ENCODE results near the gene DMD. TPM values are rescaled to one million over a fixed set of nuclear protein-coding genes. Genes with fewer than 3 reads are reported as not detected.

Gene DMD
- total and polyA plus RNA-seq, 4 experiments from 2014 or later, result 0.18 to 0.55 (median 0.19) TPM; not detected in 1

- H3K27ac Mint-ChIP-seq, result no peak overlapping the region
- intact Hi-C loops (cut with micrococcal nuclease), result no loop called here
- H3K4me1 Mint-ChIP-seq, result no peaks in the 10 kb centered on the region
- no peak for DNase-seq
- ChIA-PET POLR2A (ENCODE audit: partially characterized antibody) (no interaction called here), CTCF (ENCODE audit: partially characterized antibody) (no interaction called here)
- H3K27me3 Mint-ChIP-seq, result peaks cover 0 to 1% of the 10 kb centered on the region in 2 donors
- Histone ChIP-seq H3K9me3 (ENCODE audit: control insufficient read depth in 1 of 2, low read length in 2 of 2) (no peaks in the 10 kb centered on the region), H3K27ac (ENCODE audit: low read depth, low read length) (no peak overlapping the region), H3K4me1 (ENCODE audit: insufficient read depth, low read length) (no peaks in the 10 kb centered on the region), H3K36me3 (ENCODE audit: insufficient read depth, low read length) (no peaks in the 10 kb centered on the region), H3K27me3 (ENCODE audit: insufficient read depth, low read length) (no peaks in the 10 kb centered on the region), H3K4me3 (ENCODE audit: low read length in 2 of 2) (no peak overlapping the region)
- H3K4me3 Mint-ChIP-seq, result no peak overlapping the region
- no peaks in the 10 kb centered on the region for H3K36me3 Mint-ChIP-seq
- H3K9me3 Mint-ChIP-seq, result peaks cover 0 to 6% (median 0%) of the 10 kb centered on the region in 8 donors
Measured at GRCh38 chrX:31851761-31852160, 1359.6 kb downstream of the DMD start.

GRCh38 chrX:31847773-31848172 lies 1363.6 kb downstream of the DMD start:
- Mint-ChIP-seq H3K27ac (no peak overlapping the region), H3K36me3 (no peaks in the 10 kb centered on the region), H3K4me1 (no peaks in the 10 kb centered on the region), H3K4me3 (no peak overlapping the region), H3K27me3 (peaks cover 0 to 1% of the 10 kb centered on the region in 2 donors), H3K9me3 (peaks cover 0 to 4% (median 1%) of the 10 kb centered on the region in 8 donors)
- Histone ChIP-seq H3K4me1 (ENCODE audit: insufficient read depth, low read length) (no peaks in the 10 kb centered on the region), H3K4me3 (ENCODE audit: low read length in 2 of 2) (no peak overlapping the region), H3K36me3 (ENCODE audit: insufficient read depth, low read length) (no peaks in the 10 kb centered on the region), H3K9me3 (ENCODE audit: control insufficient read depth in 1 of 2, low read length in 2 of 2) (no peaks in the 10 kb centered on the region), H3K27ac (ENCODE audit: low read depth, low read length) (no peak overlapping the region), H3K27me3 (ENCODE audit: insufficient read depth, low read length) (no peaks in the 10 kb centered on the region)
- POLR2A ChIA-PET (ENCODE audit: partially characterized antibody), result no interaction called here
- CTCF ChIA-PET (ENCODE audit: partially characterized antibody), result no interaction called here
- intact Hi-C loops (cut with micrococcal nuclease), result no loop called here
- no peak for DNase-seq

- Histone ChIP-seq H3K27me3 (ENCODE audit: insufficient read depth, low read length) (no peaks in the 10 kb centered on the region), H3K9me3 (ENCODE audit: control insufficient read depth in 1 of 2, low read length in 2 of 2) (no peaks in the 10 kb centered on the region), H3K4me3 (ENCODE audit: low read length in 2 of 2) (no peak overlapping the region), H3K4me1 (ENCODE audit: insufficient read depth, low read length) (no peaks in the 10 kb centered on the region), H3K27ac (ENCODE audit: low read depth, low read length) (no peak overlapping the region), H3K36me3 (ENCODE audit: insufficient read depth, low read length) (no peaks in the 10 kb centered on the region)
- ChIA-PET POLR2A (ENCODE audit: partially characterized antibody) (no interaction called here), CTCF (ENCODE audit: partially characterized antibody) (no interaction called here)
- Mint-ChIP-seq H3K27ac (no peak overlapping the region), H3K27me3 (no peaks in the 10 kb centered on the region), H3K9me3 (peaks cover 0 to 4% (median 0%) of the 10 kb centered on the region in 8 donors), H3K4me3 (no peak overlapping the region), H3K4me1 (no peaks in the 10 kb centered on the region), H3K36me3 (no peaks in the 10 kb centered on the region)
- intact Hi-C loops (cut with micrococcal nuclease), result no loop called here
- no peak for DNase-seq
Measured at GRCh38 chrX:31845003-31845402, 1366.3 kb downstream of the DMD start.

- Mint-ChIP-seq H3K36me3 (no peaks in the 10 kb centered on the region), H3K27me3 (no peaks in the 10 kb centered on the region), H3K4me1 (no peaks in the 10 kb centered on the region), H3K9me3 (no peaks in the 10 kb centered on the region), H3K27ac (no peak overlapping the region), H3K4me3 (no peak overlapping the region)
- no peak overlapping the region for H3K27ac ChIP-seq (ENCODE audit: low read depth, low read length)
- ChIA-PET POLR2A (ENCODE audit: partially characterized antibody) (no interaction called here), CTCF (ENCODE audit: partially characterized antibody) (no interaction called here)
- no peaks in the 10 kb centered on the region for H3K9me3 ChIP-seq (ENCODE audit: control insufficient read depth in 1 of 2, low read length in 2 of 2)
- no peaks in the 10 kb centered on the region for H3K27me3 ChIP-seq (ENCODE audit: insufficient read depth, low read length)
- no peak overlapping the region for H3K4me3 ChIP-seq (ENCODE audit: low read length in 2 of 2)
- H3K36me3 ChIP-seq (ENCODE audit: insufficient read depth, low read length), result no peaks in the 10 kb centered on the region
- no peak for DNase-seq
- intact Hi-C loops (cut with micrococcal nuclease), result no loop called here
- no peaks in the 10 kb centered on the region for H3K4me1 ChIP-seq (ENCODE audit: insufficient read depth, low read length)
Measured at GRCh38 chrX:31838617-31839016, 1372.7 kb downstream of the DMD start.

- H3K9me3 Mint-ChIP-seq, result no peaks in the 10 kb centered on the region
- H3K4me3 Mint-ChIP-seq, result no peak overlapping the region
- CTCF ChIA-PET (ENCODE audit: partially characterized antibody), result no interaction called here
- POLR2A ChIA-PET (ENCODE audit: partially characterized antibody), result no interaction called here
- H3K27ac Mint-ChIP-seq, result no peak overlapping the region
- Histone ChIP-seq H3K4me1 (ENCODE audit: insufficient read depth, low read length) (no peaks in the 10 kb centered on the region), H3K27ac (ENCODE audit: low read depth, low read length) (no peak overlapping the region), H3K27me3 (ENCODE audit: insufficient read depth, low read length) (no peaks in the 10 kb centered on the region), H3K36me3 (ENCODE audit: insufficient read depth, low read length) (no peaks in the 10 kb centered on the region), H3K4me3 (ENCODE audit: low read length in 2 of 2) (no peak overlapping the region), H3K9me3 (ENCODE audit: control insufficient read depth in 1 of 2, low read length in 2 of 2) (no peaks in the 10 kb centered on the region)
- no peak for DNase-seq
- no peaks in the 10 kb centered on the region for H3K36me3 Mint-ChIP-seq
- intact Hi-C loops (cut with micrococcal nuclease), result no loop called here
- H3K4me1 Mint-ChIP-seq, result no peaks in the 10 kb centered on the region
- H3K27me3 Mint-ChIP-seq, result no peaks in the 10 kb centered on the region
Measured at GRCh38 chrX:31837445-31838049, 1373.8 kb downstream of the DMD start.

- Histone ChIP-seq H3K4me3 (ENCODE audit: low read length in 2 of 2) (no peak overlapping the region), H3K9me3 (ENCODE audit: control insufficient read depth in 1 of 2, low read length in 2 of 2) (no peaks in the 10 kb centered on the region), H3K4me1 (ENCODE audit: insufficient read depth, low read length) (no peaks in the 10 kb centered on the region), H3K27ac (ENCODE audit: low read depth, low read length) (no peak overlapping the region), H3K27me3 (ENCODE audit: insufficient read depth, low read length) (no peaks in the 10 kb centered on the region), H3K36me3 (ENCODE audit: insufficient read depth, low read length) (no peaks in the 10 kb centered on the region)
- DNase-seq, result no peak
- Mint-ChIP-seq H3K36me3 (no peaks in the 10 kb centered on the region), H3K4me3 (no peak overlapping the region), H3K27me3 (no peaks in the 10 kb centered on the region), H3K9me3 (no peaks in the 10 kb centered on the region), H3K4me1 (no peaks in the 10 kb centered on the region), H3K27ac (no peak overlapping the region)
- CTCF ChIA-PET (ENCODE audit: partially characterized antibody), result no interaction called here
- intact Hi-C loops (cut with micrococcal nuclease), result no loop called here
- POLR2A ChIA-PET (ENCODE audit: partially characterized antibody), result no interaction called here
Measured at GRCh38 chrX:31836479-31836878, 1374.9 kb downstream of the DMD start.

GRCh38 chrX:31832263-31832662 lies 1379.1 kb downstream of the DMD start:
- no peaks in the 10 kb centered on the region for H3K36me3 Mint-ChIP-seq
- intact Hi-C loops (cut with micrococcal nuclease), result no loop called here
- no peaks in the 10 kb centered on the region for H3K4me1 Mint-ChIP-seq
- CTCF ChIA-PET (ENCODE audit: partially characterized antibody), result no interaction called here
- H3K9me3 Mint-ChIP-seq, result peaks cover 0 to 6% (median 0%) of the 10 kb centered on the region in 8 donors
- no peak overlapping the region for H3K4me3 ChIP-seq (ENCODE audit: low read length in 2 of 2)
- H3K27ac Mint-ChIP-seq, result no peak overlapping the region
- H3K36me3 ChIP-seq (ENCODE audit: insufficient read depth, low read length), result no peaks in the 10 kb centered on the region
- no peak for DNase-seq
- no peaks in the 10 kb centered on the region for H3K27me3 ChIP-seq (ENCODE audit: insufficient read depth, low read length)
- H3K9me3 ChIP-seq (ENCODE audit: control insufficient read depth in 1 of 2, low read length in 2 of 2), result no peaks in the 10 kb centered on the region
- no peaks in the 10 kb centered on the region for H3K27me3 Mint-ChIP-seq
- no peak overlapping the region for H3K4me3 Mint-ChIP-seq
- POLR2A ChIA-PET (ENCODE audit: partially characterized antibody), result no interaction called here
- H3K27ac ChIP-seq (ENCODE audit: low read depth, low read length), result no peak overlapping the region
- no peaks in the 10 kb centered on the region for H3K4me1 ChIP-seq (ENCODE audit: insufficient read depth, low read length)
